Fibroblast of the aortic adventitia (primary cell): Measurements from ENCODE around the gene GPR87. TPM values are rescaled to one million over a fixed set of nuclear protein-coding genes. Genes with fewer than 3 reads are reported as not detected.

Source experiments
- DNase-seq: peaks from one replicate; pipeline ENCODE4 v3.0.0-alpha.2; 2010; ENCODE audit warnings: low read depth
- H3K4me3 ChIP-seq: 2 replicates; pipeline ENCODE4 v1.5.1; 2011; ENCODE audit warnings: low read depth, mild to moderate bottlenecking, control low read depth, low read length, moderate library complexity
- total RNA-seq: library from RNA; depleted of rRNA; stranded (reverse); fragments of >200 nt; gene quantifications from 2 replicates; pipeline ENCODE4 v1.2.3, GENCODE V29; 2012; ENCODE audit warnings: low replicate concordance
- TF ChIP-seq, protein P1 (sequence below): IDR thresholded peaks from 2 replicates; pipeline ENCODE4 v1.5.1; 2011; ENCODE audit warnings: mild to moderate bottlenecking, low read length, control low read depth, inconsistent platforms; ENCODE audit not compliant: insufficient read depth

GPR87 gene
- total RNA-seq, 1 donor, result 0.18 TPM

- TF ChIP-seq, protein P1, sequence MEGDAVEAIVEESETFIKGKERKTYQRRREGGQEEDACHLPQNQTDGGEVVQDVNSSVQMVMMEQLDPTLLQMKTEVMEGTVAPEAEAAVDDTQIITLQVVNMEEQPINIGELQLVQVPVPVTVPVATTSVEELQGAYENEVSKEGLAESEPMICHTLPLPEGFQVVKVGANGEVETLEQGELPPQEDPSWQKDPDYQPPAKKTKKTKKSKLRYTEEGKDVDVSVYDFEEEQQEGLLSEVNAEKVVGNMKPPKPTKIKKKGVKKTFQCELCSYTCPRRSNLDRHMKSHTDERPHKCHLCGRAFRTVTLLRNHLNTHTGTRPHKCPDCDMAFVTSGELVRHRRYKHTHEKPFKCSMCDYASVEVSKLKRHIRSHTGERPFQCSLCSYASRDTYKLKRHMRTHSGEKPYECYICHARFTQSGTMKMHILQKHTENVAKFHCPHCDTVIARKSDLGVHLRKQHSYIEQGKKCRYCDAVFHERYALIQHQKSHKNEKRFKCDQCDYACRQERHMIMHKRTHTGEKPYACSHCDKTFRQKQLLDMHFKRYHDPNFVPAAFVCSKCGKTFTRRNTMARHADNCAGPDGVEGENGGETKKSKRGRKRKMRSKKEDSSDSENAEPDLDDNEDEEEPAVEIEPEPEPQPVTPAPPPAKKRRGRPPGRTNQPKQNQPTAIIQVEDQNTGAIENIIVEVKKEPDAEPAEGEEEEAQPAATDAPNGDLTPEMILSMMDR, result no peak
These were observed 57.0 kb downstream of the GPR87 start for GRCh38 chr3:151259664-151260063.

GRCh38 chr3:151256749-151257148, 59.9 kb downstream of the GPR87 start:
- TF ChIP-seq, protein P1, result no peak
- H3K4me3 ChIP-seq, result no peak overlapping the region
- DNase-seq, result no peak

More at GRCh38 chr3:151259664-151260063, 57.0 kb downstream of the GPR87 start:
- no peak for DNase-seq
- H3K4me3 ChIP-seq, result no peak overlapping the region

- TF ChIP-seq, protein P1, result no peak
- H3K4me3 ChIP-seq, result no peak overlapping the region
- DNase-seq, result no peak
These were observed 67.8 kb downstream of the GPR87 start for GRCh38 chr3:151248772-151249337.

Other genes with a start within 250 kb of the GPR87 start
- gene MED12L, start 231.2 kb downstream of the GPR87 start, total RNA-seq, result 0.72 and 1.3 TPM in 2 replicates
- not detected in 2 replicates for gene GPR171, start 113.6 kb downstream of the GPR87 start, total RNA-seq
- 0.41 TPM in 1 of 2 replicates, not detected in the other for gene P2RY14, start 38.3 kb downstream of the GPR87 start, total RNA-seq
- gene P2RY13, start 12.7 kb upstream of the GPR87 start, total RNA-seq, result not detected in 2 replicates
- gene P2RY12, start 67.9 kb upstream of the GPR87 start, total RNA-seq, result 0.18 and 0.82 TPM in 2 replicates
- gene IGSF10, start 144.2 kb upstream of the GPR87 start, total RNA-seq, result 8.0 and 47.6 TPM in 2 replicates